ENCODE data around the gene CDH12. TPM values are rescaled to one million over a fixed set of nuclear protein-coding genes. Genes with fewer than 3 reads are reported as not detected.
"Not testable (repeated sequence)": the region's sequence is repeated elsewhere in the genome, so short reads cannot be mapped to it uniquely, and the experiment has no call there.

The CDH12 gene
- total RNA-seq, 1 donor from 2014 or later = 0.26 TPM

DNA sequence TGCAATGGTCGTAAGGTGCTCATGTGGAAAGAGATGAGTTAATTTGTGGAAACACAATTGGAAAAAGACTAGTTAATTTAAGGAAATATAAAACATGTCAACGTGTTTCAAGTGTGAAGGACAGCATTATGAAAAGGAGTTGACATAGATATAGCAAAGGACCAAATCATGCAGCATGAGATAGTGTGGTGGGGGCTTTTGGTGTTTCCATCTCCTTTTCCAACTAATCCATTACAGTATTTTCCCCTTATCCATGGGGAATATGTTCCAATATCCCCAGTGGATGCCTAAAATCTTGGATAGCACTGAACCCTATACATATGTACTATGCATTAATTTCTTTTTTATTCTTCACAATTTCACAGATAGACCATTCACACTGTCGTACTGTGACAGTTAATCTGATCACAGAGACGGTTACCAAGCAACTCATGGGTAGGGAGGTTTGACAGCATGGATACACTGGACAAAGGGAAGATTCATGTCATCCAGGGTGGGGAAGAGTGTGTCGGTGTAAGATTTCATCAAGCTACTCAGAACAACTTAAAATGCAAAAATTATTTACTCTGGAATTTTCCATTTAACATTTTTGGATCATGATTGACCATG lies 238.6 kb downstream of the CDH12 start:
- no peak for TF ChIP-seq CTCF (IDR thresholded peaks at IDR 0.05; ENCODE audit: unreplicated experiment)
- Mint-ChIP-seq H3K27ac (ENCODE audit: unreplicated experiment) (no peak overlapping the region), H3K4me1 (ENCODE audit: unreplicated experiment) (no peaks in the 10 kb centered on the region), H3K36me3 (ENCODE audit: low read depth, unreplicated experiment) (no peaks in the 10 kb centered on the region), H3K9me3 (ENCODE audit: unreplicated experiment) (no peaks in the 10 kb centered on the region), H3K27me3 (ENCODE audit: unreplicated experiment) (no peaks in the 10 kb centered on the region), H3K4me3 (ENCODE audit: unreplicated experiment) (no peak overlapping the region)
- DNase-seq (ENCODE audit: low spot score) = no peak

DNA sequence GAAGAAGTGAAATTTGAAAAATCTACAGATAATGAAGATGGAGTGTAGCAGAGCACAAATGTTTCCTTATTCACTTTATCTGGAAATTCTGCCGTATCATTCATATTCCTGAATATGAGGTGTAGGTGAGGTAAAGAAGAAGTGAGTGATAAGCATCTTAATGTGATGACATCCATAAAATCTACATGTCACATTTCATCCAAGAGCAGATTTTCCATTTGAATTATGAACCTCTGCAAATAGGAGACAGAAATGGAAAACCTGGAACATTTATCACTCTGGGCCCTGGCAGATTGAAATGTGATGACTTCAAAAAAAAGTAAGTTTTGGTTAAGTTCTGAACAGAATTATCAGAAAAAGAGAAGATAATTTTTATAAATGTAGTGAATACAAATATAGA lies 240.2 kb downstream of the CDH12 start:
- no peak for DNase-seq (ENCODE audit: low spot score)
- Mint-ChIP-seq H3K27ac (ENCODE audit: unreplicated experiment) (no peak overlapping the region), H3K27me3 (ENCODE audit: unreplicated experiment) (no peaks in the 10 kb centered on the region), H3K4me1 (ENCODE audit: unreplicated experiment) (no peaks in the 10 kb centered on the region), H3K4me3 (ENCODE audit: unreplicated experiment) (no peak overlapping the region), H3K36me3 (ENCODE audit: low read depth, unreplicated experiment) (no peaks in the 10 kb centered on the region), H3K9me3 (ENCODE audit: unreplicated experiment) (no peaks in the 10 kb centered on the region)
- no peak for TF ChIP-seq CTCF (IDR thresholded peaks at IDR 0.05; ENCODE audit: unreplicated experiment)

DNA sequence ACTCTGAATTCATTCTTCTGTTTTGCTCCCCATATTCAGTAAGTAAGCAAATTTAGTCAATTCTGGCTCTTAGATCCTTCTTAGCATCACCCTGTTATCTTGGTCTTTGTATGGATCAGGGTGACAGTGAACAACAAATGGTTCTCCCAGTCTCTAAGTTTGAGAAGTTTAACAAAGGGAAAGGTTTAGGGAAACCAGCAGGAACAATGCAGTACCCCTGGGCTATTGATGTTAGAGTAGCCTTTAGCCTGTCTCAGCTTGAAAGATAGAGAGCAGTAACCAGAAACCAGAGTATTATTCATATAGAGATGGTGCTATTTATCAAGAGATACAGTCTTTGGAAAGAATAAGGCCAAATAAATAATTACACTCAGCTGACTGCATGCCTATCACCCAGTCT lies 241.8 kb downstream of the CDH12 start:
- DNase-seq (ENCODE audit: low spot score) = no peak
- Mint-ChIP-seq H3K27me3 (ENCODE audit: unreplicated experiment) (no peaks in the 10 kb centered on the region), H3K4me3 (ENCODE audit: unreplicated experiment) (no peak overlapping the region), H3K36me3 (ENCODE audit: low read depth, unreplicated experiment) (peaks cover 5% of the 10 kb centered on the region), H3K9me3 (ENCODE audit: unreplicated experiment) (no peaks in the 10 kb centered on the region), H3K4me1 (ENCODE audit: unreplicated experiment) (no peaks in the 10 kb centered on the region), H3K27ac (ENCODE audit: unreplicated experiment) (no peak overlapping the region)
- TF ChIP-seq CTCF (IDR thresholded peaks at IDR 0.05; ENCODE audit: unreplicated experiment) = no peak

GRCh38 chr5:22607498-22607897 lies 245.6 kb downstream of the CDH12 start:
- not testable (repeated sequence) for H3K4me1 Mint-ChIP-seq (ENCODE audit: unreplicated experiment); H3K27me3 Mint-ChIP-seq (ENCODE audit: unreplicated experiment); H3K36me3 Mint-ChIP-seq (ENCODE audit: low read depth, unreplicated experiment); DNase-seq (ENCODE audit: low spot score); H3K4me3 Mint-ChIP-seq (ENCODE audit: unreplicated experiment); H3K9me3 Mint-ChIP-seq (ENCODE audit: unreplicated experiment); H3K27ac Mint-ChIP-seq (ENCODE audit: unreplicated experiment)

GRCh38 chr5:22605473-22605872 lies 247.7 kb downstream of the CDH12 start:
- DNase-seq (ENCODE audit: low spot score) = no peak
- no peaks in the 10 kb centered on the region for H3K27me3 Mint-ChIP-seq (ENCODE audit: unreplicated experiment)
- H3K4me3 Mint-ChIP-seq (ENCODE audit: unreplicated experiment) = no peak overlapping the region
- TF ChIP-seq CTCF (IDR thresholded peaks at IDR 0.05; ENCODE audit: unreplicated experiment) = no peak
- H3K9me3 Mint-ChIP-seq (ENCODE audit: unreplicated experiment) = no peaks in the 10 kb centered on the region
- H3K4me1 Mint-ChIP-seq (ENCODE audit: unreplicated experiment) = no peaks in the 10 kb centered on the region
- no peak overlapping the region for H3K27ac Mint-ChIP-seq (ENCODE audit: unreplicated experiment)
- peaks cover 5% of the 10 kb centered on the region for H3K36me3 Mint-ChIP-seq (ENCODE audit: low read depth, unreplicated experiment)

Measured in endothelial cell (in vitro differentiated cells).